Endothelial cell of umbilical vein (primary cell): ENCODE measurements around the gene TBC1D26. TPM values are rescaled to one million over a fixed set of nuclear protein-coding genes. Genes with fewer than 3 reads are reported as not detected.

Experiments used
- BruUV-seq: library from RNA; stranded (reverse); fragments of 400-500 nt; replicated peaks from 2 replicates; lab custom pipeline; 2021; lab: Mats Ljungman, UMichigan
- CTCF ChIA-PET: fragments of 300-600, 350-600 bp; sonication (Branson Sonifier 250); formaldehyde crosslinking; loops from one replicate; lab custom pipeline; 2021; ENCODE audit warnings: antibody characterized with exemption, inconsistent platforms; lab: Charles Lee
- POLR2A ChIA-PET: fragments of 300-600, 350-600 bp; sonication (Branson Sonifier 250); formaldehyde crosslinking; loops from one replicate; lab custom pipeline; 2021; ENCODE audit warnings: antibody characterized with exemption, inconsistent platforms; lab: Charles Lee
- DNase-seq: peaks from one replicate; pipeline ENCODE4 v3.0.0-alpha.2; 2011; ENCODE audit warnings: low read depth, low spot score
- FAIRE-seq: peaks from 2 replicates; lab custom pipeline; 2011; peaks lifted over from hg19 to GRCh38; lab: Jason Lieb, UNC
- H2AFZ ChIP-seq: 2 replicates; pipeline ENCODE4 v1.6.0; 2012; ENCODE audit warnings: low read depth, low read length, control low read depth, inconsistent platforms
- H3K27ac ChIP-seq: 2 replicates; pipeline ENCODE4 v1.5.1; 2011; ENCODE audit warnings: low read depth, mild to moderate bottlenecking, control low read depth, low read length, moderate library complexity; ENCODE audit not compliant: insufficient read depth
- H3K27me3 ChIP-seq, 2 experiments: 2 replicates each; pipeline versions ENCODE4 v1.6.0 to v1.6.1; 2011; ENCODE audit warnings: low read length in 2 of 2, mixed read lengths in 1 of 2; ENCODE audit not compliant: control insufficient read depth in 2 of 2, insufficient read depth in 2 of 2
- H3K36me3 ChIP-seq, 2 experiments: 2 replicates in 1 of 2; 3 replicates in 1 of 2; pipeline ENCODE4 v1.5.1; 2011; ENCODE audit warnings: low read length in 2 of 2, mild to moderate bottlenecking in 1 of 2, moderate library complexity in 1 of 2; ENCODE audit not compliant: control insufficient read depth in 2 of 2, insufficient read depth in 2 of 2; ENCODE audit errors: extremely low read depth in 1 of 2
- H3K4me1 ChIP-seq: 3 replicates; pipeline ENCODE4 v1.5.1; 2011; ENCODE audit warnings: mild to moderate bottlenecking, low read length; ENCODE audit not compliant: control insufficient read depth, insufficient read depth; ENCODE audit errors: extremely low read depth
- H3K4me2 ChIP-seq: 2 replicates; pipeline ENCODE4 v1.6.1; 2011; ENCODE audit warnings: low read length, control low read depth, mixed read lengths; ENCODE audit not compliant: insufficient read depth
- H3K4me3 ChIP-seq, 3 experiments: fragments of 200-600 bp in 1 of 3; sonication (generic), shearing (Covaris generic) in 1 of 3; replicated peaks in 1 of 3; 2 replicates each; pipeline ENCODE4 v1.5.1; 2011 to 2016; ENCODE audit warnings: control low read depth in 3 of 3, low read length in 3 of 3, mild to moderate bottlenecking in 2 of 3, inconsistent platforms in 1 of 3, low read depth in 1 of 3, moderate library complexity in 1 of 3; ENCODE audit not compliant: insufficient read depth in 1 of 3
- H3K79me2 ChIP-seq: 2 replicates; pipeline ENCODE4 v1.6.0; 2012; ENCODE audit warnings: low read length, inconsistent platforms; ENCODE audit not compliant: control insufficient read depth, insufficient read depth
- H3K9ac ChIP-seq: replicated peaks from 2 replicates; pipeline ENCODE3; 2011; ENCODE audit warnings: low read length, control low read depth; ENCODE audit not compliant: insufficient read depth; ENCODE audit errors: extremely low read depth
- H3K9me1 ChIP-seq: replicated peaks from 3 replicates; pipeline ENCODE4 v1.6.0; 2011; ENCODE audit warnings: mild to moderate bottlenecking, low read length; ENCODE audit not compliant: control insufficient read depth, insufficient read depth; ENCODE audit errors: extremely low read depth
- H3K9me3 ChIP-seq: replicated peaks from 2 replicates; pipeline ENCODE4 v1.5.1; 2012; ENCODE audit warnings: low read length, inconsistent platforms; ENCODE audit not compliant: control insufficient read depth, insufficient read depth
- H4K20me1 ChIP-seq: replicated peaks from 2 replicates; pipeline ENCODE3; 2011; ENCODE audit warnings: mild to moderate bottlenecking, low read length; ENCODE audit not compliant: control insufficient read depth, insufficient read depth; ENCODE audit errors: extremely low read depth
- CTCF ChIP-seq, 2 donors: IDR thresholded peaks; 1 replicate in 1 of 2; 2 replicates in 1 of 2; pipeline ENCODE4 v1.5.1; 2011; ENCODE audit warnings: low read length in 2 of 2, mild to moderate bottlenecking in 2 of 2, moderate library complexity in 2 of 2, control low read depth in 1 of 2, inconsistent platforms in 1 of 2, low read depth in 1 of 2; ENCODE audit not compliant: insufficient read depth in 1 of 2; ENCODE audit errors: extremely low read depth in 1 of 2
- EZH2 ChIP-seq: IDR thresholded peaks from 2 replicates; pipeline ENCODE4 v1.6.1; 2012; ENCODE audit warnings: borderline replicate concordance, low read depth, mild to moderate bottlenecking, moderate library complexity, low read length, inconsistent platforms; ENCODE audit not compliant: severe bottlenecking
- FOS ChIP-seq: IDR thresholded peaks from 2 replicates; pipeline ENCODE4 v1.6.1; 2011; ENCODE audit warnings: mild to moderate bottlenecking, low read length, moderate library complexity, borderline replicate concordance; ENCODE audit not compliant: insufficient read depth
- GATA2 ChIP-seq: IDR thresholded peaks from 2 replicates; pipeline ENCODE4 v1.7.0; 2011; ENCODE audit warnings: low read depth, mild to moderate bottlenecking, moderate library complexity, mixed read lengths, low read length; ENCODE audit not compliant: insufficient read length, insufficient read depth
- JUN ChIP-seq: IDR thresholded peaks from 2 replicates; pipeline ENCODE4 v1.6.1; 2011; ENCODE audit warnings: borderline replicate concordance, low read depth; ENCODE audit not compliant: insufficient read length, insufficient read depth
- MAX ChIP-seq: IDR thresholded peaks from 2 replicates; pipeline ENCODE4 v1.6.1; 2011; ENCODE audit not compliant: insufficient read depth, insufficient read length
- MYC ChIP-seq: IDR thresholded peaks from one replicate; pipeline ENCODE4 v1.6.1; 2011; ENCODE audit warnings: mild to moderate bottlenecking, low read depth, low read length
- POLR2A ChIP-seq: IDR thresholded peaks from 2 replicates; pipeline ENCODE4 v1.6.1; 2012; ENCODE audit warnings: low read depth, mild to moderate bottlenecking, control low read depth, low read length
- POLR2AphosphoS5 ChIP-seq: IDR thresholded peaks from 2 replicates; pipeline ENCODE4 v1.6.1; 2012; ENCODE audit warnings: low read depth, mild to moderate bottlenecking, control low read depth, low read length, moderate library complexity; ENCODE audit not compliant: insufficient read depth
- dilution Hi-C: fragments of 300-500 bp; cut with MboI; formaldehyde crosslinking; loops from one replicate; pipeline ENCODE4 v1.15.0; 2019; ENCODE audit warnings: low sequenced_read_pairs; ENCODE audit not compliant: extremely low pct_ligation_motif_present
- intact Hi-C: fragments of 100-400 bp; cut with micrococcal nuclease; formaldehyde crosslinking; loops from one replicate; pipeline ENCODE4 v1.10.0; 2022
- polyA plus RNA-seq, 4 experiments: library from polyadenylated mRNA; depleted of rRNA in 3 of 4; stranded (reverse) in 3 of 4; unstranded in 1 of 4; fragments of >200 nt; gene quantifications; 2 replicates each; pipeline versions ENCODE4 v1.2.1 to v1.2.3, GENCODE V29; 2011 to 2012; ENCODE audit warnings: missing spikeins in 1 of 4
- total RNA-seq: library from RNA; stranded (reverse); gene quantifications from 2 replicates; pipeline ENCODE4 v1.2.3, GENCODE V29; 2021

The TBC1D26 gene
- total and polyA plus RNA-seq, 2 donors (not counting 3 experiments of a cell fraction or from before 2014, with no cell fraction given), result not detected

DNA sequence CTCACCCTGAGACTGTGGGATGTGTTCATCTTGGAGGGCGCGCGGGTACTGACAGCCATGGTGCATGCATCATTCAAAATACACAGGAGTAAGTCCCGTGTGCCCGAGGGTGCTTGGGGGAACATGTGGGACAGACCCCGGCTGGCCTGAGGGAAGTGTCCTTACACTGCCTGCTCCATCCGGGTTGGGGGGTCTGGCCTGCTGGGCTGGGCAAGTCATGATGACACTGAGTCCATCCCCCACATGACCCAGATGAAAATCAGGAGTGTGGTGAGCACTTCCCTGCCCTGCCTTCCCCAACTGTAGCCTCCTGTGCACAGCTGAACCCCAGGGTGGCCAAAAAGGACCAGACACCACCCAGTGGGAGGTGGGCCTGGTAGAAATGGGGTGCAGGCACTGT lies 10.8 kb downstream of the TBC1D26 start:
- BruUV-seq, result no TSS peak
- no peak for TF ChIP-seq CTCF (IDR thresholded peaks at IDR 0.05; ENCODE audit: extremely low read depth in 1 of 2, insufficient read depth in 1 of 2, low read depth in 1 of 2, low read length in 2 of 2)
- TF ChIP-seq GATA2, result no peak
- TF ChIP-seq POLR2AphosphoS5, result no peak
- Histone ChIP-seq H3K27me3 (peaks cover 2 to 8% of the 10 kb centered on the region in 2 experiments), H2AFZ (no peak overlapping the region), H4K20me1 (no peaks in the 10 kb centered on the region), H3K4me1 (no peaks in the 10 kb centered on the region), H3K4me2 (no peak overlapping the region), H3K27ac (no peak overlapping the region), H3K9me1 (no peaks in the 10 kb centered on the region), H3K79me2 (no peaks in the 10 kb centered on the region), H3K4me3 (no peak overlapping the region), H3K9me3 (no peaks in the 10 kb centered on the region), H3K36me3 (no peaks in the 10 kb centered on the region), H3K9ac (no peak overlapping the region)
- ChIA-PET CTCF (no interaction called here), POLR2A (no interaction called here)
- no peak for FAIRE-seq
- dilution Hi-C loops, result no loop called here
- DNase-seq, result no peak
- intact Hi-C loops, result no loop called here

DNA sequence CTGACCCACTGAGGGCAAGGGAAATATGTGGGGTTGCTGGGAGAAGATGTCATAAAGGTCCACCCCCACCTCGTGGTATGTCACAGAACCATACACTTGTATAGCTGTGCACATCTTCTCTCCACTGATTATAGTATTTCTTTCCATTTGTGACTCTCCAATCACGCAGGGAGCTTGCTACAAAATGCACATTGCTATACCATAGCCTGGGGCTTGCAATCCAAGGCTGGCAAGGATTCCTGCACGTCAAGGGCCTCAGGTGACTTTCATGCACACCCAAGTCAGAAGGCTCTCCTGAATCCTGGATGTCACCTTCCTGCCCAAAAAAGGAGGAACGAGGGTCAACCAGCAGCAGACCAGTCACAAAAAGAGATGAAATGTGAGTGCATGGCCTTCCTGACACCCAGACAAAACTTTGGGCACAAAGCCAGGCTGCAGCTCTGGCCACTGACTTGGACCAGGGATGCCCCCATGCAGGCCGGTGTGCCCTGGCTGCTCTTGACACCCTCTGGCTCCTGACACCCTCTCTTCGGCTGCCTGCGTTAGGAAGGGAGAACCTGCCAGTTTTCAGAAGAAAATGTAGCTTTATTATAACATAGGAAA lies 12.1 kb downstream of the TBC1D26 start:
- Histone ChIP-seq H3K36me3 (no peaks in the 10 kb centered on the region), H3K9me1 (no peaks in the 10 kb centered on the region), H3K27me3 (peaks cover 2 to 11% of the 10 kb centered on the region in 2 experiments), H3K9ac (no peak overlapping the region), H3K9me3 (no peaks in the 10 kb centered on the region), H3K4me3 (no peak overlapping the region), H3K4me1 (no peaks in the 10 kb centered on the region), H3K27ac (no peak overlapping the region), H3K79me2 (no peaks in the 10 kb centered on the region), H2AFZ (no peak overlapping the region), H4K20me1 (no peaks in the 10 kb centered on the region), H3K4me2 (no peak overlapping the region)
- FAIRE-seq, result no peak
- CTCF ChIA-PET, result no interaction called here
- DNase-seq, result no peak
- POLR2A ChIA-PET, result no interaction called here
- intact Hi-C loops, result no loop called here
- no TSS peak for BruUV-seq
- TF ChIP-seq JUN (no peak), POLR2A (no peak), MAX (no peak), FOS (no peak), MYC (no peak), POLR2AphosphoS5 (no peak), GATA2 (no peak), EZH2 (no peak), CTCF (IDR thresholded peaks at IDR 0.05; ENCODE audit: extremely low read depth in 1 of 2, insufficient read depth in 1 of 2, low read depth in 1 of 2, low read length in 2 of 2) (no peak)
- dilution Hi-C loops, result no loop called here
